Upper lobe of left lung (tissue), 6 donors: ENCODE data around the gene PDGFRB. TPM values are rescaled to one million over a fixed set of nuclear protein-coding genes. Genes with fewer than 3 reads are reported as not detected.

Experiments used
- ATAC-seq, 2 donors: fragments of 200-7000 bp; cut with Tn5 transposase; one replicate each; pipeline ENCODE4 v1.9.1; 2022; ENCODE audit warnings: mild to moderate bottlenecking in 2 of 2, moderate library complexity in 2 of 2; ENCODE audit not compliant: low FRiP score in 2 of 2
- DNase-seq, 2 donors: peaks; one replicate each; pipeline ENCODE4 v3.0.0-alpha.2; 2019 to 2020
- H3K27ac ChIP-seq, 4 donors: fragments of 200-600 bp; sonication (generic); one replicate each; pipeline ENCODE4 v1.5.1; 2016 to 2019
- H3K27me3 ChIP-seq, 4 donors: fragments of 200-600 bp; sonication (generic); one replicate each; pipeline ENCODE4 v1.5.1; 2017 to 2019
- H3K36me3 ChIP-seq, 4 donors: fragments of 200-600 bp; sonication (generic); one replicate each; pipeline ENCODE4 v1.5.1; 2016 to 2019
- H3K4me1 ChIP-seq, 4 donors: fragments of 200-600 bp; sonication (generic); one replicate each; pipeline ENCODE4 v1.5.1; 2018 to 2019
- H3K4me3 ChIP-seq, 4 donors: fragments of 200-600 bp; sonication (generic); one replicate each; pipeline ENCODE4 v1.5.1; 2017 to 2019; ENCODE audit warnings: mild to moderate bottlenecking in 2 of 4, moderate library complexity in 1 of 4
- H3K9me3 ChIP-seq, 4 donors: fragments of 200-600 bp; sonication (generic); one replicate each; pipeline ENCODE4 v1.5.1; 2018 to 2019
- EP300 ChIP-seq, 4 donors: sonication (generic); formaldehyde crosslinking; IDR thresholded peaks; one replicate each; pipeline ENCODE4 v1.5.1; 2017; ENCODE audit warnings: antibody characterized with exemption in 4 of 4, control low read depth in 2 of 4
- POLR2A ChIP-seq, 4 donors: fragments of 450-650 bp; IDR thresholded peaks; one replicate each; pipeline ENCODE4 v1.5.1; 2016 to 2017; ENCODE audit warnings: antibody characterized with exemption in 4 of 4, mild to moderate bottlenecking in 2 of 4
- POLR2AphosphoS5 ChIP-seq, 2 donors: sonication (generic); formaldehyde crosslinking; IDR thresholded peaks; one replicate each; pipeline ENCODE4 v1.5.1; 2017; ENCODE audit warnings: antibody characterized with exemption in 2 of 2
- WGBS, 2 donors: methylation state at CpG; one replicate each; pipeline ENCODE4 v1.1.5; 2017 to 2018; 5-methylcytosine and 5-hydroxymethylcytosine counted together
- total RNA-seq, 6 donors: library from RNA; depleted of rRNA in 4 of 6; stranded (reverse); fragments of >200 nt in 4 of 6; gene quantifications; one replicate each; pipeline versions ENCODE4 v1.1.0 to v1.2.1, GENCODE V29; 2016 to 2021
- TF ChIP-seq, protein P1 (sequence below), 6 experiments: fragments of 450-650 bp in 4 of 6; fragments of 200-600 bp in 2 of 6; sonication (generic) in 2 of 6; IDR thresholded peaks; one replicate each; pipeline ENCODE4 v1.5.1; 2016 to 2019; ENCODE audit warnings: antibody characterized with exemption in 6 of 6
- donor health status: DM: no; HTN: no; CAD: no; lungs with moderate emphysema.
- donor health status: DM: no; HTN: yes; CAD: no; lungs with severe emphysema.

Gene PDGFRB
- total RNA-seq, 6 donors from 2014 or later, result 26.6 to 155 (median 81.5) TPM

DNA sequence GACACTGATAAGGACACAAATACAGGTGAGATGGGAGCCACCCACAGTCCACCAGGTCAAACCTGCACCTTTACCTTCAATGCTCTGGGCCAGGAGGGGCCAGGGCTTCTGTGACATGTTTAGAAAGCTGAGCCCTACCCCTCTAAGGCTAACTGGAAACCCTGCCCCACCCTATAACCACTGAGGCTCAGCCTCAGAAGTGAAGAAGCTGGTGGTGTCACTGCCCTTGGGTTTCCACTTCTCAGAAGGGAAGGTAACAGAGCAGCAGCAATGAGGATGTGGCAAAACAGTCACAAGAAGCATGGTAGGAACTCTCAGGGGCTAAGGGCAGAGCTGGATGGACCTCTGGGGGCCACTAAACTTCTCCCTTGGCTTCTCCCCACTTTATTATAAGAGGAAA lies 6.0 kb downstream of the PDGFRB start:
- no peaks in the 10 kb centered on the region for H3K27me3 ChIP-seq
- H3K27ac ChIP-seq, result peak overlapping the region in 3 of 4 donors; percentile 48 to 85 (median 79)
- no peak for TF ChIP-seq EP300 (IDR thresholded peaks at IDR 0.05)
- no peaks in the 10 kb centered on the region for H3K9me3 ChIP-seq
- no peak for ATAC-seq
- H3K36me3 ChIP-seq, result no peaks in the 10 kb centered on the region
- no peak for DNase-seq
- H3K4me3 ChIP-seq, result peak overlapping the region in 1 of 4 donors; percentile 21
- H3K4me1 ChIP-seq, result peaks cover 0 to 10% (median 2%) of the 10 kb centered on the region in 4 donors

DNA sequence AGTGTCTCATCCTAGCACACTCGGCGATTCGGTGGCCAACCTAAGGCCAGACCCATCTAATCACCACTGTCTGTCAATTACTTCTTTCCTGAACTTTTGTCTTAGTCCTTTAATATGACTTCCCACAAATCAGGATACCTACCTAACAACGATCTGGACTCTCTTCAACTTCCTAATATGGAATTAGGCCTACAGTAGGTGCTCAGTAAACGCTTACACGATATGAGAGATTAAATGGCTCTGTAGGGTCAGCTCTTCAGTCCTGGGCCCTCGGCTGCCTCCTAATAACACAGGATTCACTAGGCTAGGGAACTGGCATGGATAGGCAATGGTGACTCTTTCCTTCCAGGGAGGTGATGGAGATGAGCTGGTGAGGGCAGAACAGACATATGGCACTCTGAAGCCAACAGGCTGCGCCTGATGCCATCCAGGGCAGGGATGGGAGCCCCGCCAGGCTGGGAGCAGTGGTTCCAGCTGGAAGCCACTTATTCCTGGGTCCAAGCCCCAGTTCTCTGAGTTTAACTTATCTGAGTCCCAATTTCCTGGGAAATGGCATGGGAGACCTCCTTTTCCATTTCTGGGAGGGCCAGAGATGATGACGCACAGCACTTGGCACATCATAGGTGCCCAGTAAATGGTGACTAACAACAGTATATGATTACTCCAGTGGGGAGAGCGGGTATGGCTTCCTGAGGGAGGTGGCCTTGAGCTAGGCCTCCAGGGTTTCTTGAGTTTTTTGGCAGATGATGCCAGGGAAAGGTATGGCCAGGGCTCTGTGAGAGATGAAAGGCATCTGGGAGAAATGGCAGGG lies 7.3 kb downstream of the PDGFRB start:
- WGBS, 2 donors, result 83% methylated on average over 9 to 11 of the region's 11 CpGs
- Histone ChIP-seq H3K27me3 (no peaks in the 10 kb centered on the region), H3K4me1 (peaks cover 5 to 13% (median 5%) of the 10 kb centered on the region in 4 donors), H3K9me3 (no peaks in the 10 kb centered on the region), H3K27ac (peak overlapping the region; percentile 30 to 79 (median 51)), H3K36me3 (no peaks in the 10 kb centered on the region), H3K4me3 (no peak overlapping the region)
- peak in 1 of 2 donors; percentile 29 for DNase-seq
- no peak for ATAC-seq
- TF ChIP-seq POLR2AphosphoS5 (IDR thresholded peaks at IDR 0.05), result no peak
- TF ChIP-seq EP300 (IDR thresholded peaks at IDR 0.05), result no peak
- TF ChIP-seq, protein P1, sequence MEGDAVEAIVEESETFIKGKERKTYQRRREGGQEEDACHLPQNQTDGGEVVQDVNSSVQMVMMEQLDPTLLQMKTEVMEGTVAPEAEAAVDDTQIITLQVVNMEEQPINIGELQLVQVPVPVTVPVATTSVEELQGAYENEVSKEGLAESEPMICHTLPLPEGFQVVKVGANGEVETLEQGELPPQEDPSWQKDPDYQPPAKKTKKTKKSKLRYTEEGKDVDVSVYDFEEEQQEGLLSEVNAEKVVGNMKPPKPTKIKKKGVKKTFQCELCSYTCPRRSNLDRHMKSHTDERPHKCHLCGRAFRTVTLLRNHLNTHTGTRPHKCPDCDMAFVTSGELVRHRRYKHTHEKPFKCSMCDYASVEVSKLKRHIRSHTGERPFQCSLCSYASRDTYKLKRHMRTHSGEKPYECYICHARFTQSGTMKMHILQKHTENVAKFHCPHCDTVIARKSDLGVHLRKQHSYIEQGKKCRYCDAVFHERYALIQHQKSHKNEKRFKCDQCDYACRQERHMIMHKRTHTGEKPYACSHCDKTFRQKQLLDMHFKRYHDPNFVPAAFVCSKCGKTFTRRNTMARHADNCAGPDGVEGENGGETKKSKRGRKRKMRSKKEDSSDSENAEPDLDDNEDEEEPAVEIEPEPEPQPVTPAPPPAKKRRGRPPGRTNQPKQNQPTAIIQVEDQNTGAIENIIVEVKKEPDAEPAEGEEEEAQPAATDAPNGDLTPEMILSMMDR (IDR thresholded peaks at IDR 0.05), result no peak
- no peak for TF ChIP-seq POLR2A (IDR thresholded peaks at IDR 0.05)

DNA sequence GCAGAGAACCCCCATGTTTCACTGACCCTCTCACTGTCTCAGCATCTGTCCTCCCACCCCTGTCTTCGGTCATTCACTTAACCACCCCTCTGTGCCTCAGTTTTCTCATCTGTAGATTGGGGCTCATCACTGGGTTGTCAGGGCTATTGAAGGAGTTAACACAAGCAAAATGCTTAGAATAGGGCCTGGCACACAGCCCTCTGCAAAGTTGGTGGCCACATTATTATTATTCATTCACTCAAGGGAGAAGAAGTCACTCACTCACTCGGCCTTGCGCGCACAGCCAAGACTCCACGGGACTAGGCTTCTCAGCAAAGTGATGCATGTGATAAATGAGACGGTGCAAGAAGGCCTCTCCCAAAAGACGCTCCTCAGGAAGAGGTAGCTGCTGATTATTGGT lies 8.0 kb downstream of the PDGFRB start:
- no peak for ATAC-seq
- Histone ChIP-seq H3K36me3 (no peaks in the 10 kb centered on the region), H3K27ac (peak overlapping the region; percentile 30 to 79 (median 51)), H3K4me3 (no peak overlapping the region), H3K27me3 (no peaks in the 10 kb centered on the region), H3K9me3 (no peaks in the 10 kb centered on the region), H3K4me1 (peaks cover 5 to 13% (median 9%) of the 10 kb centered on the region in 4 donors)
- WGBS, 2 donors, result 79 to 82% methylated on average over 7 of the region's 7 CpGs
- no peak for DNase-seq
- TF ChIP-seq, protein P1 (IDR thresholded peaks at IDR 0.05), result no peak
- TF ChIP-seq EP300 (IDR thresholded peaks at IDR 0.05) (no peak), POLR2AphosphoS5 (IDR thresholded peaks at IDR 0.05) (no peak), POLR2A (IDR thresholded peaks at IDR 0.05) (no peak)

DNA sequence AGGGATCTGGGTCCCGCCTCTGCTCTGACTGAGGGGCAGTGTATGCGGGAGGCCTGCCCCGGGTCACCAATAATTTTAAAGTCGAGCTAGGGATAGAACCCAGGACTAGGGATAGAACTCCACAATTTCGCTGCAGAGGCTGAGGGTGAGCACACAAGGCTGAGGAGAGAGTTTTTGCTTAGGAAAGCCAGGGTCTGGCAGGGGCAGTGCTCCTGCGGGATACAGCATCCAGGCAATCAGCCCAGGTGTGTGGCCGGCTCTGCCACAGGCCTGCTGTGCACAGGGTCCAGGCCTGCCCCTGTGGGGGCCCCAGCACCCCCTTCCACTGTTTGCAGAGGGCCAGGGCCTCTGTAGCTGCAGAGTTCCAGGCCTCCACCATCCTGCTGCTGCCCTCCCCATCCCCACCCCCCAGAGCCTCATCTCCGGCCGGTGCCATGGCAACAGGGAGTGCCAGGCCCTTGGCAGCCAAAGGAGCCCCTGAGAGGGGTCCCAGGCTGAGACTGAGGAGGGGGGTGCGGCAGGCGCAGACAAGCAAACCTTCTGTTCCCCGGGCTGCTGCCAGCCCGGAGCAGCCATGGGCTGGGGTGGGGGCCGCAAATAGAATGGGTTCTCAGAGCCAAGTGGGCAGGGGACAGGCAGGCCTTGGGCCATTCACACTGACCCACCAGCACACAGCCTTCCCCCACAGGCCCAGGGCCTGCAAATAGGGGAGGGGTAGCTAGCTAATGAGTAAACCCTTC lies 8.6 kb downstream of the PDGFRB start:
- ATAC-seq (no peak), DNase-seq (peak in 1 of 2 donors; percentile 57)
- Histone ChIP-seq H3K27me3 (no peaks in the 10 kb centered on the region), H3K4me1 (peaks cover 7 to 16% (median 11%) of the 10 kb centered on the region in 4 donors), H3K27ac (peak overlapping the region in 3 of 4 donors; percentile 21 to 79 (median 48)), H3K36me3 (no peaks in the 10 kb centered on the region), H3K9me3 (no peaks in the 10 kb centered on the region), H3K4me3 (no peak overlapping the region)
- WGBS, 2 donors, result 76 to 87% methylated on average over 13 to 14 of the region's 14 CpGs
- no peak for TF ChIP-seq EP300 (IDR thresholded peaks at IDR 0.05)
- no peak for TF ChIP-seq POLR2A (IDR thresholded peaks at IDR 0.05)
- TF ChIP-seq, protein P1 (IDR thresholded peaks at IDR 0.05), result no peak

DNA sequence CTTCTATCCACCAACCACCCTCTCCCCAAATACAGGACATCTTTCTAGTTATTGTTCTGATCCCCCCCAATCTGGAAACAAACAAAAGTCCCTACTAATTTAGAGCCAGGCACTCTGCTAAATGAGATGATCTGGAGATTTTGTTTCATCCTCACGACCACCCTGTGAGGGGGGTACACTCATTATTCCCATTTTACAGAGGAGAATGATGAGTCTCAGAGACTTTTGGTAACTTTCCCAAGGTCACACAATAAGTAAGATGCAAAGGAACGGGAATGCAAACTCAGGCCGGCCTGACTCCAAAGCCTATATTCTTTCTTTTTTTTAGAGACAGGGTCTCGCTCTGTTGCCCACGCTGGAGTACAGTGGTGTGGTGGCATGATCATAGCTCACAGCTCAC lies 9.4 kb downstream of the PDGFRB start:
- ATAC-seq, result no peak
- no peak for TF ChIP-seq POLR2A (IDR thresholded peaks at IDR 0.05)
- no peak for TF ChIP-seq EP300 (IDR thresholded peaks at IDR 0.05)
- TF ChIP-seq, protein P1 (IDR thresholded peaks at IDR 0.05), result no peak
- no peak for TF ChIP-seq POLR2AphosphoS5 (IDR thresholded peaks at IDR 0.05)
- no peak overlapping the region for H3K4me3 ChIP-seq
- DNase-seq, result no peak
- WGBS, 2 donors, result 81 to 92% methylated on average over 5 of the region's 5 CpGs
- H3K27ac ChIP-seq, result peak overlapping the region; percentile 18 to 79 (median 34)
- H3K4me1 ChIP-seq, result peaks cover 11 to 17% (median 15%) of the 10 kb centered on the region in 4 donors
- H3K27me3 ChIP-seq, result no peaks in the 10 kb centered on the region
- no peaks in the 10 kb centered on the region for H3K9me3 ChIP-seq
- no peaks in the 10 kb centered on the region for H3K36me3 ChIP-seq
